ENCODE measurements around the gene ZP1.
"Not testable (repeated sequence)": the region's sequence is repeated elsewhere in the genome, so short reads cannot be mapped to it uniquely, and the experiment has no call there.

GRCh38 chr11:60909680-60910280, 42.4 kb downstream of the ZP1 start:
- not testable (repeated sequence) for TF ChIP-seq CTCF, POLR2A (IDR thresholded peaks at IDR 0.05)

Measured in Peyer's patch (tissue), 4 donors.